Fibroblast of peridontal ligament (primary cell): Measurements from ENCODE around the gene NCS1.

Source experiments
- DNase-seq: peaks from one replicate; pipeline ENCODE4 v3.0.0-alpha.2; 2010; ENCODE audit errors: extremely low read depth

The NCS1 gene

DNA sequence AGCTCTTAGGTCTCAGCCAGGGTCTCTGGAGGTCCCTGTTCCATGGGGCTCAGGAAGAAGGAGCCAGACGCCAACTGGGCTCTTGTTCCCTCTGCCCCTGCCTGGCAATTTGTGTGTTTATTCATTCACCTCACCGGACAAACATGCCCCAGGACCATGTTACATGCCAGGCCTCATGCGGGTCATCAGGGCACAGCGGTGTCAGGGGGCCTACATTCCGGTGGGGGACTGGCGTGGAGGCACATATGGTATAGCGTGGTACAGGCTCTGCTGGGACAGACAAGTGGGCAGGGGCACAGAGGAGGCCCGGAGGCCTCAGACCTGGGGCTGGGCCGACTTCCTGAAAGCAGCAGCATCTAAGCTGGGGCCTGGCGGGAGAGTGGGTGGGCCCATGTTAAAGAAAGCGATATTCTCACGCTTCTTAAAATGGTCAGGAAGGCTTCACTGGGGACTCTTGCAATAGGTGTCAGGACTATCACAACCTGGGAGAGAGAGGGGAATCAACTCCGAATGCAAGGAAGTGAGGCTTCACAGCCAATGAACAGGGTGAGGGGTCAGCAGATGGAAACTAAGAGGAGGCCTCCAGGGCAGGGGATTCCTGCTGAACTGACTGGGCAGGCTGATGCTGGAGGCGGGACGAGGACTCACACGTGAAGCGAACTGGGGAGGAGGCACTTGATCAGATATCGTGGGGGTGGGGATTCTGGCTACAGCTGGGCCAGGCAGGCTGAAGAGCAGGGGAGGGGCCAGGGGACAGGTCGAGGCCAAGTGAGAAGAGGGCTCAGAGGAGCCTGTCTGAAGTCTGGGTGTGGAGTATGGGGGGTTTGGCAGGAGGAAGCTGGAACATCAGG is 41.9 kb downstream of the NCS1 start:
- no peak for DNase-seq

DNA sequence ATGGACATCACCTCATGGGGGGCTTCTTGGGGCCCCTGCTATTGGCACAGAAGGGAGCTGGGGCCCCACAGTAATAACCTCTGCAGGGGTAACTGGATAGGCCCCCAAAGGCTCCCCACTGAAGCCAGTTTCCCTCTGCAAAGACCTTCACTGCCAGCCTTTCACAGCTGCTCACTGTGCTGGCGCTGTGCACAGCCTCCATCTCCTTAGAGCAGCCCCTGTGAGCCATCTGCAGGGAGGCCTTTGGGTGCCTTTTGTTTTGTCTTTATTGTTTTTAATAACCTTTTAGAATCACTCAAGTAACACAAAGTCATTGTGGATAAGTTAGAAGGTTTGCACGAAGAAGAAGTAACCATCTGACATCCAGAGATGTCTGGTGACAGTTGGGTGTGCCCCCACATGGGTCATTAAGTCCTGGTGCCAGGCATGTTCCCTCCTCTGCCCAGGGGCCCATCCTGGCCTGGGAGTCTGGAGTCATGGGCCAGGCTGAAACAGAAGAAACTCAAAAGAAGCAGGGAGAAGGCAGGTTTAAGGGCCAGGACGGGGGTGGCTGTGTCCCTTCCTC is 42.7 kb downstream of the NCS1 start:
- no peak for DNase-seq

DNA sequence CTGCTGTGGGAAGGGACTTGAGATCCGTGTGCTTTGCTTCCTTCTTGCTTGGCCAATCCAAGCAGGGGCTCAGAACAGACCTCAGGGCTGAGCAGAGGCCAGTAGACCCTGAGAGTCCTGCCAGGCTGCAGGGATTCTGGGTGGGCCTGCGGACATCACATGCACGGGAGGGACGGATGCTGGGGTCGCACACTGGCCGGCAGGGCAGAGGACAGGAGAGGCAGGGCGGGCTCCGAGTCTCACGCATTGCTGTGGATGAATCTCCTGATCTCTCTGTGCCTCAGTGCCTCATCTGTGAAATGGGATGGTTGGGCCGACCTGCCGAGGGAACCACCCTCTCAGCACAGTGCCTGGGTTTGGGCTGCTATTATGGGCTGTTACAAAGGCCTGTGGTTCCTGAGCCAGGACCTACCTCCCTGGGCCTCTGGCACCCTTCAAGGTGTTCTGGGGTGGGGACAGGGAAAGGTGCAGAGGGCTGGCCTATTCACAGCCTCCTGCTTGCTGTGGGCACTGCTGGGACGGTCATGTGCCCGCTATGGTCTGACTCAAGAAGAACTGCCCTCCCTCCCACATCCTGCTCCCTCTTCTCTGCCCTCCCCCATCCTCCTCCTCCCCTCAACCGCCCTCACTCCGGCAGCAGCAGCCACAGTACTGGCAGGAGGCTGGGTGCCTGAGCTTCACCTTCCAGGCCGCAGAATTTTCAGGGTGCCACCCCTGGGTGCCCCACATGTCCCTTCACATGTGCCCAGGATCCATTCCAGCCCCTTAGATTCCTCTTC is 43.3 kb downstream of the NCS1 start:
- DNase-seq = peak; percentile 12

DNA sequence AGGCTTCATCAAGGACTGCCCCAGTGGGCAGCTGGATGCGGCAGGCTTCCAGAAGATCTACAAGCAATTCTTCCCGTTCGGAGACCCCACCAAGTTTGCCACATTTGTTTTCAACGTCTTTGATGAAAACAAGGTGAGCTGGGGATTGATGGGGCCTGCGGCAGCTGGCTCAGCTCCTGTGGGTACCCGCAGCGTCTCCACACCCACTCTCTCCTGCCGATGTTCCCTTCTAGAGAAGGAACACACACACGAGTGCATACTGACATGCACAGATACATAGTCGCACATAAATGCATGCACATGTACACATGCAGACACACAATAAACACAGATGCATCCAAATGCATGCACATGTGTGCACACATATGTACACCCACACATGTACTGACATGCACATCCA is 45.6 kb downstream of the NCS1 start:
- DNase-seq = no peak

DNA sequence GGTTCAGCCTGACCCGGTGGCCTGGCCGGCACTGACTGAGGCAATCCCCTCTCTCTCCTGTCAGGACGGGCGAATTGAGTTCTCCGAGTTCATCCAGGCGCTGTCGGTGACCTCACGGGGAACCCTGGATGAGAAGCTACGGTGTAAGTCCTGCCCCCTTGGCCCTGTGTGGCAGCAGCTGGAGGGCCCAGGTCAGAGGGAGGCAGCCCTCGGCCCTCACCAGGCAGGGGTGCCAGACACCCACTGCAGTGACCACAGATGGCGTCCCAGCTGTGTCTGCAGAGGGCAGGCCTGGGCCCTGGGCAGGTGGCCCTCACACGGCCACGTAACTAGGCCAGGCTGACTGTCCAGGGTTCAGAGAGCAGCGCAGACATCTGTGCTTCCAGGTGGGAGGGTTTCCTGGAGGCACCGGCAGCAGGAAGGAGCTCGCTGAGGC is 47.5 kb downstream of the NCS1 start:
- no peak for DNase-seq

DNA sequence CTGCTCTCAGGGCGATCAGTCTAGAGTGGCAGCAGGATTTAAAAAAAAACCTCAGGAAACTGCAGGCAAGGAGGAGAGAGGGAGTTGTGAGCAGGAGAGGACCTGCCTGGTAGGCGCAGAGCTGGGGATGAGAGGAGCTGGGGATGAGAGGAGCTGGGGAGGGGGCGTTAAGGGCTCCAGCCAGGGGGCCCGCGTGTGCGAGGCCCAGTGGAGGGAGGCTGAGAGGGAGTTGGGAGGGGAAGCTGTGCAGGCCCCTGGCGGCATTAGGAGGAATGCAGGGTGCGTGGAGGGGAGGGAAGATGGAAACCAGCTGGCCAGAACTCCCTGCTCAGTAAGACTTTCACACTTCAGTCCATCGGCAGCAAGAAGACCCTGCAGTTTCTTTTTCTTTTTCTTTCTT is 48.1 kb downstream of the NCS1 start:
- peak; percentile 56 for DNase-seq

DNA sequence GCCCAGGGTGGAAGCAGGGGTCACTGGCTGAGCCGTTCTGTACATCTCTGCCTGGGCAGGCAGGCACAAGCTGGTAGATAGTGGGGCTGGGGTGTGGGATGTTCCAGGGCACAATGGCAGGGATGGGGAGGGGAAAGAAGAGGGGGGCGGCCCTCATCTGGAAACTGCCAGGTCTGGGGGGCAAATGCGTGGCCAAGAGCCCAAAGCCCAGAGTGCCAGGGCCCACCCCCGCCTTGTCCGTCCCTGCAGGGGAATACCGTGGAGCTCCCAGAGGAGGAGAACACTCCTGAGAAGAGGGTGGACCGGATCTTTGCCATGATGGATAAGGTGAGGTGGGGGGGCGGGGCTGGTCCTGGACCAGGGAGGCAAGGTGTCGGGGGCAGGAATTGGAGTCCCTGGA is 50.6 kb downstream of the NCS1 start:
- DNase-seq = no peak

DNA sequence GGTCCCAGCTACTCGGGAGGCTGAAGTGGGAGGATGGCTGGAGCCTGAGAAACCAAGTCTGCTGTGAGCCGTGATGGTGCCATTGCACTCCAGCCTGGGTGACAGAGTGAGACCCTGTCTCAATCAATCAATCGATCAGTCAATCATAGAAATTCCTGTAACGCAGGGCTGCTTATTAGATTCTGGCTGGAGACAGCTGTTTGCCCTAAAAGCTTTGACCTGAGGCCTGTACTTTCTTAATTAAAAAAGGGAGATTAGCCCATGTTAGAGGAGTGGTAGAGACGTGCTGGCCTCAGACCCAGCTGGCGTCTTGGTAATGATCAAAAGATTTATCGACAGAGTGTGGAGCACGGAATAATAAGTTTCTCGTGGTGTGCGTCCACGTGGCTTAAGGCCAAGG is 52.9 kb downstream of the NCS1 start:
- DNase-seq = no peak

DNA sequence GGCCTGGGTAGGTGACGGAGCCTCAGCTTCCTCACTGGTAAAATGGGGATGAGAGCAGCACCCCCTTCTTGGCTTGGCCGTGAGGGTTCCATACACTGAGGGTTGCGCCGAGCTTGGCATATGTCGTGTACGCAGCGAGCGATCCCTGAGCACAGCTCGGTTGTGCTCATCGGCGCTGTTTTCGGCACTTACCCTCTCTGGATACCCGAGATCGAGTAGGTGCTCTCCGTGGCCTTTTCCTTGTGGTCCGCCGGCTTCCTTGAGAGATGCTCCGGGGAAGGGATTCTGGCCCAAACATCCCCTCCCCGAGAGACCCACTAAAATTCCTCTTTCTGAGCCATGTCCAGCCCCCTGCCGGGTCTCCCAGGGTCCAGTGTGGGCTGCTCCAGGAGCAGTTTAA is 53.4 kb downstream of the NCS1 start:
- no peak for DNase-seq

DNA sequence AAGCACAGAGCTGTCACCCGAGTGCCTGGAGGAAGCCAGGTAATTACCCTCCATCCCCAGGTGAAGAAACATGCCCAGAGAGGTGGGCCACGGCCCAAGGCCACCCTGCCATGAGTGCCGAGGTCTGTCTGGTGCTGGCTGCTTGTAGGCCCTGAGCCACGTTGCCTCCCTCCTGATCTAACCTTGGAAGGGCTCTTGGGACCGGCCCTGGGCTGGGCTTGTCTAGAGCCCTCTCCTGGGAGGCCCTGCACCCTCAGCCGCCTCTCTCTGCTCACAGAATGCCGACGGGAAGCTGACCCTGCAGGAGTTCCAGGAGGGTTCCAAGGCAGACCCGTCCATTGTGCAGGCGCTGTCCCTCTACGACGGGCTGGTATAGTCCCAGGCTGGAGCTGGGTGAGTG is 53.9 kb downstream of the NCS1 start:
- no peak for DNase-seq

DNA sequence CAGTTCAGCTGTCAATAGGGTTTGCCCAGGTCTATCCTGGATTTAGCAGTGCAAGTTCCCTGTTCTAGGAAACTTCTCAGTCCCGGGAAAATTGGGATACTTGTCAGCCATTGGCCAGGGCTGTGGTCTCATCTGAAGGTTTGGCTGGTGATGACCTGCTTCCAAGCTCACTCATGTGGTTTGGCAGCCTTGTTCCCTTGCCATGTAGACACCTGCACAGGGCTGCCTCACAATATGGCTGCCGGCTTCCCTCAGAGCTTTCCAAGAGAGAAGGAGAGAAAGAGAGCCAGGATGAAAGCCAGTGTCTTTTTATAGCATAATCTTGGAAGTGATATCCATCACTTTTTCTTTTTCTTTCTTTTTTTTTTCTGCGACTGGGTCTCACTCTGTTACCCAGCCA is 55.6 kb downstream of the NCS1 start:
- no peak for DNase-seq

DNA sequence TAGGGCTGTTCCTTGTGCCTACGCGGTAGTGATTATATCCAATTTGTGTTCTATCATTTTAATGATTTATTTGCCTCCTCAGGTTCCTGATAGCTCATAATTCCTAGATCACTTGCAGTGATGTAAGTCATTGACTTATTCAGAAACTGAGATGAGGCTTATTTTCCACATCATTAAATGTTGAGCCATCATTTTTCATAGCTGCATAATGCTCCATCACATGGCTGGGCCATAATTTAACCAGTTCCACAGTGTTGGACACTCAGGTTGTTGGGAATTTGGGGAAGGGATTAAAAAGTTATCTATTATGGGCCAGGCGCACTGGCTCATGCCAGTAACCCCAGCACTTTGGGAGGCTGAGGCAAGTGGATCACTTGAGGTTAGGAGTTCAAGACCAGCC is 57.6 kb downstream of the NCS1 start:
- no peak for DNase-seq

DNA sequence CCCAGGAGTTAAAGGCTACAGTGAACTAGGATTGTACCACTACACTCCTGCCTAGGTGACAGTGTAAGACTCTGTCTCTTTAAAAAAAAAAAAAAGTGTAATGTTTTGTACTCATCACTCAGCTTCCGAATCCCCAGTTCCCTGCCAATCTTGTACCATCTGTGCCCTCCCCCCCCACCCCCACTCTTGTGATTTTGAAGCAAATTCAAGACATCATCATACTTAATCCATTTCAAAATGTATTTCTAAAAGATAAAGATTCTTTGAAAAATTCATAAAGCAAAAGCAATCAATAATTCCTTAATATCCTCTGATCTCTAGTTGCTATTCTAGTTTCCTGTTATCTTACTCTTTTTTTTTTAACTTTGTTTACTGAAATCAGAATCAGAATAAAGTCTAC is 58.4 kb downstream of the NCS1 start:
- no peak for DNase-seq

DNA sequence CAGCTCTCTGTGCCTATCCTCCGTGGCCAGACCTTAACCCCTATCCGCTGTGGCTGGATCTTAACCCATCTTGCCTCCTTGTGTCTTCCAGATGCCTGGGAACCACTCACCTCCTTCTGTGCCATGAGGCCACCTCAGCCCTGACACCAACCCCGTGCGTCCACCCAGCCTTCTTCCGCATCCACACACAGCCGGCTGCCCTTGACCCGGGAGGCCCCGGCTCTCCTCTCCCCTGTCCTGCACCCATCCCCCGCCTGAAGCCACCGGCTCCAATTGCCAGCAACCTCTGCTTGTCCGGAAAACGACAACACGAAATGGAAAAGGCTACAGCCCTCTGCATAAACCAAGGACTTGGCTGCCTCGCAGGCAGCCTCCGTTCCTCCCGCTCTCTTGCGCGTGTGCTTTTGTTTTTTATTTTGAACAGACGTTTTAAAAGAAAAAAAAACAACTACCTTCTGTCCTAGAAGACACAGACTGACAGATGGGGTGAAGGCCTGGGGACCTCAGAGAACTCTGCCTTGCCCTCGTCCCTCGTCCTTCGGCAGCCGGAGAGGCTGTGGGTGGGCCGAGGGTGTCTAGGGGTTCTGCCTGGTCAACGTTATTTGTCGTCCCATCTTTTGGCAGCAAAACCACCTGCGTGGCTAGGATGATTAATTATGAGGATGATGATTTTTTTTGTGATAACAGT is 60.8 kb downstream of the NCS1 start:
- no peak for DNase-seq

DNA sequence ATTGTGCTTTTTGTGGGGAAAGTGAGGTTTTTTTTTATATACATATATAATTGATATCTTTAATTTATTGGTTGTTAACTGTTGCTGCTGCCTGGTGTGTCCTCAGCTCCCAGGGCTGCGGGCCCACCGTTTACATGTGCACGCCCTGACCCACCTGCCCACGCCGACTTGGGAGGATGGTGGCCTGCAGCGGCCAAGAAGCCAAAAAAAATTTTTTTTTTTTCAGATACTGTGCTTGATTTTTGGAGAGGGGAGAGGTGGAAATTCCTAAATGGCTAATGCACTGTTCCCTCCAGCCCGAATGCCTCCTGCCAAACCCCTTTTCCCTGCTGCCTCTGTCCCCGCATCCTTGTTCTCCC is 61.4 kb downstream of the NCS1 start:
- DNase-seq = no peak

DNA sequence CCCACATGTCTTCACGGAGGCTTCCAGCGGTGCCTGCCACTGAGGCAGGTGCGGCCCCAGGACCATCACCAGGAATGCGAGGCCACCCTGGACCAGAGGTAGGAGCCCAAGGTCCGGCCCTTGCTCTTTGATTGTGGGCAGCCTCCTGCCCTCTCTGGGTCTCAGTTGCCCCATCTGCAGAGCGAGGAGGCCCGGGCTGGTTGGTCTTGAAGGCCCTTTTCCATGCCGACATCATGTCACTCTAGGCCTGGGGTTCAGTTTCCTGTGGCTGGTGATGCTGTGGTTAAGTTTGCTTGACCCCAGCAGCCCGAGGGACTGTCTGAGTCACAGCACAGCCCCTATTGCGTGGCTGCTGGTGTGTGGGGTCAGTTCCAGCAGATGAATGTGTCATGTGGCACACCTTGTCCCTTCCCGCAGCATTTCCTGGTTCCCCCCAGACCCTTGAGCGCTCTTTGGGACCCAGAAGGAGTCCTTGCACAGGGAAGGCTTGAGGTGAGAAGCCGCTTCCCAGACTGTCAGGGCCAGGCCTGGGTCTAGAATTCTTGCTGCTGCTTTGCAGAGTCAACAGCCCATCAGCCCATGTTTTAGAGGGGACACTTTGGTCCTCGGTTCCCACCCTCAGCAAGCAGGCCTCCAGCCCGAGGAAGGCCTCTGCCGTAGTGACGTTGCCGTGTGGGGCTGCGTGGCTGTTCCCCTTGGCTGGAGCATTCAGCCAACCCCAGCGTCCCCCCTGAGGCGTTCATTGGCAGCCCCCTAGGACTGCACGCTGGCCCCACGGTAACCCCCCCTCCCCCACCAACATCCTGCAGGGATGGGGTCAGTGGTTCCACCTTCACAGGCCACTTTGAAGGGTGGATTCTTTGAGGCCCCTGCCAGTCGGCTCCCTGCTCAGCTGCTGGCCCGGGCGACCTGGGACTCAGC is 62.4 kb downstream of the NCS1 start:
- DNase-seq = peak; percentile 14

DNA sequence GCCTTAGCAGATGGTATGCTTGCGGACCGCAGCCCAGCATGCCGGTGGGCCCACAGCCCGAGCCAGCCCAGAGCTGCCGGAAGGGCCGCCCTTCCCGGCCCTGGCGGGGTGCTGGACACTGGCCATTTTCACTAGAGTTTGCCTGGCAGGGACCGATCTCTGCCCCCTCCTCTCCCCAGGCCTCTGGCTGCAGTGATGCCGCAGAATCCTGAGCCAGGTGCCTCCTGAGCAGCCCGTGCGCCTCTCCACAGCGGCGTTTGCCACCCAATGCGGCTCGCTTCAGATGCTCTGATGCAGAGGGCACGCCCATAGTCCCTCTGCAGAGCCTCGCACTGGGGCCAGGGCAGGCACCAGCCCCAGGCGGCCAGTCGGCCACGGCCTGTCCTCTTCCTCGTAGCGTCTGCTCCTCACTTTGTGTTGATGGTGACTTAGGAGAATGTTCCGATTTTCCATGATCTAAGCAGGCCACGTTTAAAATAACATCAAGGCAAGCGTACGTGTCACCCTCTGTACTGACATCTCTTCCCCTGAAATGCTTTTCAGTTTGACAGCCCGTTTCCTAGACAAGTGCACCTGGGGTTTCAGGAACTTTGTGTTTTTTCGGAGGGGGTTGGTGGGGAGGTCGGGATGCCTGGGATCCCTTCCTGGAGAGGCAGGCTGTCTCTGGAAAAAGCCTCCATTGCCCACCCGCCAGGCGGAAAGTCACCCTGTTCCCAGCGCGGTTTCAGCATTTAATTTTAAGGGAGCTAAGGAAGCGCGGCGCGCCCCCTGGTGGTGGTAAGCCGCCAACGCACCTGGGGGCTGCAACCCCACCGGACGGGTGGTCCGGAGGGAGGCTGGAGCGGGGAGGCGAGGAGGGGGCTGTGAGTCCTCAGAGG is 63.6 kb downstream of the NCS1 start:
- DNase-seq = peak; percentile 58

DNA sequence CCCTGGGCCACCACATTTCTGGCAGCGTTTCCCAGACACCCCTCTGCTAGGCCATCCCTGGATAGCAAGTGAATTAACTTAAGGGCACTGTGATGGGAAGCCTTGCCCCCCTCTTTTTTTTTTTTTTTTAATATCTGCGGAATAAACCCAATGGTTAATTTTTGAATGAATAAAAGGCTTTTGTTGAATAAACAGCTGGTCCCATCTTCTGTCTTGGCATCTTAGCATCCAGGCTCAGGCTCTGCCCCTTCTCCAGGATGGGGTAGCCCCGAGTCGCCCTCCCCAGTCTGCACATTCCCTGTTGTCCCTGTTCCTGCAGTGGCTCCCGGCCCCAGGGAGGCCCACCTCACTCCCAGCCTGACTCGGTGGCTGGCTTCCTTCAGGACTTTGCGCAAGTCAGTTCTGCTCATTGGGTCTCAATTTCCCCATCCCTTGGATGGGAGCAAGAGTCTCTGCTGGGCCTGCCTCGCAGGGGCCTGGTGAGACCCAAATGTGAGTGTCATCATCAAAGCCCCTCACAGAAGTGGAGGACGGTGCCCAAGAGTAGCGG is 64.3 kb downstream of the NCS1 start:
- DNase-seq = no peak

DNA sequence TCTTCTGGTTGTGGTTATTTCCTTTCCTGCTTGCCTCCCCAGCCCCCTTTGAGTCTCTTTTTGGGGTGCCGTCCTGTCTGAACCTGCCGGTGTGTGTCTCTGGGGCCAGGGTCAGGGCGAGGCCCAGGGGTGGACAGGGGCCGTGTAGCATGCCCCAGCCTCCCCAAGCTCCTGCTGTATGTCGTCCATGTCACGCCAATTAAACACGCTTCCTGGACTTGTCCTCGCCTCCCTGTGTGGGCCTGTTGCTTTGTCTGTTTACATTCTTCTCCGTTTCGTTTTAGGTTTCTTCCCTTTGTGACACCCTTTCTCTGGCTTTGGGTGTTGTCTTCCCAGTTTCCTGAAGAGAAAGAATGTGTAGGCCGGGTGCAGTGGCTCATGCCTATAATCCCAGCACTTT is 64.9 kb downstream of the NCS1 start:
- peak; percentile 46 for DNase-seq
